ENCODE measurements around the gene LDLRAD3.

The LDLRAD3 gene

GRCh38 chr11:36264011-36264972 lies 320.4 kb downstream of the LDLRAD3 start:
- no peak for DNase-seq (ENCODE audit: low read depth in 2 of 3, low spot score in 1 of 3)

GRCh38 chr11:36264973-36265344 lies 321.1 kb downstream of the LDLRAD3 start:
- no peak for DNase-seq (ENCODE audit: low read depth in 2 of 3, low spot score in 1 of 3)

GRCh38 chr11:36265793-36266628 lies 322.1 kb downstream of the LDLRAD3 start:
- DNase-seq (ENCODE audit: low read depth in 2 of 3, low spot score in 1 of 3) = peak; percentile 27 to 56 (median 39)

GRCh38 chr11:36266767-36267166 lies 322.9 kb downstream of the LDLRAD3 start:
- DNase-seq (ENCODE audit: low read depth in 2 of 3, low spot score in 1 of 3) = no peak

- DNase-seq (ENCODE audit: low read depth in 2 of 3, low spot score in 1 of 3) = no peak
Observed at GRCh38 chr11:36268337-36268985, 324.6 kb downstream of the LDLRAD3 start.

GRCh38 chr11:36270701-36271100 lies 326.8 kb downstream of the LDLRAD3 start:
- no peak for DNase-seq (ENCODE audit: low read depth in 2 of 3, low spot score in 1 of 3)

- DNase-seq (ENCODE audit: low read depth in 2 of 3, low spot score in 1 of 3) = no peak
Observed at GRCh38 chr11:36271794-36272407, 328.0 kb downstream of the LDLRAD3 start.

GRCh38 chr11:36273110-36273509 lies 329.2 kb downstream of the LDLRAD3 start:
- no peak for DNase-seq (ENCODE audit: low read depth in 2 of 3, low spot score in 1 of 3)

GRCh38 chr11:36274414-36274813 lies 330.6 kb downstream of the LDLRAD3 start:
- DNase-seq (ENCODE audit: low read depth in 2 of 3, low spot score in 1 of 3) = no peak

- DNase-seq (ENCODE audit: low read depth in 2 of 3, low spot score in 1 of 3) = no peak
Observed at GRCh38 chr11:36278531-36279282, 334.8 kb downstream of the LDLRAD3 start.

GRCh38 chr11:36280531-36280930 lies 336.7 kb downstream of the LDLRAD3 start:
- DNase-seq (ENCODE audit: low read depth in 2 of 3, low spot score in 1 of 3) = no peak

Data from stimulated activated CD4-positive, alpha-beta T cell treated with anti-CD3 and anti-CD28 coated beads, Interleukin-12 subunit alpha, Interleukin-12 subunit beta, amount 100 ng/mL, for 48 hours (primary cell).